BLaER1 (cell line): Measurements from ENCODE around the gene RNF133.

Experiments
- H3K27ac ChIP-seq: shearing (Covaris generic); formaldehyde crosslinking; 2 replicates; pipeline ENCODE4 v1.8.1; 2022
- H3K27me3 ChIP-seq: shearing (Covaris generic); formaldehyde crosslinking; 2 replicates; pipeline ENCODE4 v1.8.1; 2022
- H3K36me3 ChIP-seq: shearing (Covaris generic); formaldehyde crosslinking; 2 replicates; pipeline ENCODE4 v1.8.1; 2022
- H3K4me1 ChIP-seq: shearing (Covaris generic); formaldehyde crosslinking; 2 replicates; pipeline ENCODE4 v1.8.1; 2022
- H3K4me2 ChIP-seq: shearing (Covaris generic); formaldehyde crosslinking; 2 replicates; pipeline ENCODE4 v1.8.1; 2022
- H3K4me3 ChIP-seq: shearing (Covaris generic); formaldehyde crosslinking; 2 replicates; pipeline ENCODE4 v1.8.1; 2022
- H3K9ac ChIP-seq: shearing (Covaris generic); formaldehyde crosslinking; 2 replicates; pipeline ENCODE4 v1.8.1; 2022
- H3K9me3 ChIP-seq: shearing (Covaris generic); formaldehyde crosslinking; 2 replicates; pipeline ENCODE4 v1.8.1; 2022
- H4K20me1 ChIP-seq: shearing (Covaris generic); formaldehyde crosslinking; 2 replicates; pipeline ENCODE4 v1.8.1; 2022
- Cebpa-rat ChIP-seq: shearing (Covaris generic); IDR thresholded peaks from 2 replicates; pipeline ENCODE4 v1.8.1; 2022

RNF133 gene

DNA sequence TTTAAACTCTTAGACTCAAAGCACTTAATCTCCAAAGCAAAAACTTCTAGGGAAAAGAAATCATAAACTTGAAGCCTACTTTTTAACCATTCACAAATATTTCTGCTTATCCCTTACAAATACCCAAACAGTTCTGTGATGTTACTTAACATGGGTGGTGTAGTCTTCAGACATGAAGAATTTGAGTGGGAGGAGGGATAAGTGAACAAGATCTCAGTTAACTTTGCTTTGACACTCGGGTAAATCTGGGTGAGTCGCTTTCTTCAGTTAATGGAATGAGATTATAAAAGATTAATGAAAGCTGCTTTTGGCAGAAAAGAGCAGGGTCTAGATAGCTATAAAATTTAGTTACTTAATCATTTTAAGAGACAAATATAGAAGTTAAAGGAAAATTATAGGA, 47.5 kb downstream of the RNF133 start:
- H4K20me1 ChIP-seq = no peaks in the 10 kb centered on the region
- H3K27me3 ChIP-seq = no peaks in the 10 kb centered on the region
- TF ChIP-seq Cebpa-rat = no peak
- no peak overlapping the region for H3K9ac ChIP-seq
- no peak overlapping the region for H3K4me3 ChIP-seq
- H3K9me3 ChIP-seq = no peaks in the 10 kb centered on the region
- no peak overlapping the region for H3K27ac ChIP-seq
- H3K4me2 ChIP-seq = no peak overlapping the region
- H3K36me3 ChIP-seq = no peaks in the 10 kb centered on the region
- no peaks in the 10 kb centered on the region for H3K4me1 ChIP-seq
